Right lung (tissue), 5 donors: Measurements from ENCODE around the gene RPGR. TPM values are rescaled to one million over a fixed set of nuclear protein-coding genes. Genes with fewer than 3 reads are reported as not detected.

Experiments
- DNase-seq, 2 donors: peaks; one replicate each; pipeline ENCODE4 v3.0.0-alpha.2; 2013
- polyA plus RNA-seq, 5 donors: library from polyadenylated mRNA; unstranded; fragments of 120-200 nt; gene quantifications; one replicate each; pipeline versions ENCODE4 v1.2.1 to v1.2.3, GENCODE V29; 2013; ENCODE audit warnings: inconsistent platforms in 1 of 5, low replicate concordance in 1 of 5; ENCODE audit not compliant: insufficient read length in 5 of 5, insufficient read depth in 1 of 5

RPGR gene
- polyA plus RNA-seq, 5 donors = 16.7 to 25.3 (median 23.9) TPM

DNA sequence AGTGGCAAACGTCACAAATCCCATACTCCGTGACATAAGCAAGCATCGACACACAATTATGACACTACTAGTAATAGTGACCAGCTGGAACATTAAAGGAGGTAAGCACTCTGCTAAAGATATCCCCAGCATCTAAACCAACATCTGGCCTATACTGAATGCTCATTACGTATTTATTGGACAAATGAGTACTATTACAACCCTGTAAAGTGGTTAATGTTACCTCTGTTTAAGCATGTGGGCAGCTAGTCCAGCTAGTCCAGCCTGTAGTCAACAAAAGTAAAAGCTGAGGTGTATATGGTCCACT, 419 bp upstream of the RPGR start:
- DNase-seq = no peak

DNA sequence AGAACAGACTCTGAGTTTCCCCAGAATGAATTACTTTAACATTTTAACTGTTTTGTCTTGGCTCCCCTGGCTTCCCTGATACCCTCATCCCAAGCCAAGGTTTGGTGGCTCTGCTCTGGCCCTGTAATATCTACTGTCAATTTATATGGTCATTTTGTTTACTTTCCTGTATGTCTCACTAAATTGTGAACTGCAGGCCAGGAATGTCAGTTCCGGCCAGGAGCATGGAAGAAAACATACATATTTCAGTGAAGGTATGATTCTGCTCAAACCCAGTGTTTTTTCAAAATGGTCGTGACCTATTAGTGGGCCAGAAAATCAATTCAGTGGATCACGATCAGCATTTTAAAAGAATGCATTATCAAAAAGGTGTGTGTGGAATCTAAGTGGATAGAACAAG, 1.2 kb downstream of the RPGR start:
- no peak for DNase-seq

DNA sequence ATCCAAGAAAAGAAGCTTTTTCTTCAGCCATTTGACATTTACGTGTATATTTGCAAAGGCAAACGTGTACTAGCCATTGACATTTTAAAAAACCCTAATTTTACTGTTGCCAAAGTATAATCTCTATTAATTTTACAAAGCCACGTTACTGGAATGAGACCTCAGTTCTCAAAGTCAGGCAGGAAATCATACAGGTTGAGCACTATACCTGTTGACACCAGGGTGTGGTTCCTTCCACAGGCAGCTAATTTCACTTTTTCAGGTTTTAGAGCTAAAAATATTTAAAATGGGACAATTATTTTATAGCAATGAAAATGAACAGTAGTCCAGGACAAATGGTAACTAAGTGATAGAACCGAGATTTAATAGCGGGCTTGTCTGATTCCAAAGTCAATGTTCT, 6.5 kb downstream of the RPGR start:
- no peak for DNase-seq

DNA sequence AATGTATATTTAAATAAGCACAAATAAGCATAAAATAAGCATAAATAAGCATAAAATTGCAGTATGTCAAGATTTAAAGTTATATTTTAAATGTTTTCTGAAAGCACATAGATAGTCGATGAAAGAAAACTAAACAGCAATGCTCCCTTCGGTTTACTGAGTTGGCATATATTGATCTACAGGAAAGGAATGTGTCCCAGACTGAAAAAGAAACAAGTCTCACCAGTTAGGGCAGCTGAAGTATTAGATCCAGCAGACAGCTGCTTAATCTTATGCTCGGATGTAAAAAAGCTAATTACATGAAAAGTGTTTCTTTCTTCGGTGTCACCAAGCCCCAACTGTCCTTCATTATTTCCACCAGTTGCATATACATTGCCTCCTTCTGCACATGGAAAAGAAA, 8.7 kb downstream of the RPGR start:
- no peak for DNase-seq

DNA sequence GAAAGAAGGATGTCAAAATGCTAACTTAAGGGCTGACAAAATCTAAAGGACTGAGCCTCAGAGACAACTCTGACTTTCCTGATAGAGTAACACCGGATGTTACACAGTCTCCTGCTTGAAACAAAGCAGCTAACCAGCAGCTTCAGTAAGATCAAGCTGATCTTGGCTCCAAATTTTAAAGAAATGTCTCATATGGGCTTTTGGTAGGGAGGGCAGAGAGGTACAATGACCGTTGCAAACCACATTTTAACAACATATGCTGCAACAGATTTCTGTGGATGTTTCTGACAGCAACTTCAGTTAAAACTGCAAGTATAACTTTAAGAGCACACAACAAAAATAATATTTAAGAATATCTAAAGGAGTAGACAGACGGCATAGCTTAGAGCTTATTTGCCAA, 9.1 kb downstream of the RPGR start:
- no peak for DNase-seq

DNA sequence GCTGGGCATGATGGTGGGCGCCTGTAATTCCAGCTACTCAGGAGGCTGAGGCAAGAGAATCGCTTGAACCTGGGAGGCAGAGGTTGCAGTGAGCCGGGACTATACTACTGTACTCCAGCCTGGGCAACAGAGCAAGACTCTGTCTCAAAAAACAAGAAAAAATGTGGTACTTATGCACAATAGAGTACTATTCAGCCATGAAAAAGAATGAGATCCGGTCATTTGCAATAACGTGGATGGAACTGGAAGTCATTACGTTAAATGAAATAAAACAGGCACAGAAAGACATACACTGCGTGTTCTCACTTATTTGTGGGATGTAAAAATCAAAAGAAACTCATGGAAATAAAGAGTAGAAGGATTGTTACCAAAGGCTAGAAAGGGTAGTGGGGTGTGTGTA, 12.1 kb downstream of the RPGR start:
- DNase-seq = no peak

DNA sequence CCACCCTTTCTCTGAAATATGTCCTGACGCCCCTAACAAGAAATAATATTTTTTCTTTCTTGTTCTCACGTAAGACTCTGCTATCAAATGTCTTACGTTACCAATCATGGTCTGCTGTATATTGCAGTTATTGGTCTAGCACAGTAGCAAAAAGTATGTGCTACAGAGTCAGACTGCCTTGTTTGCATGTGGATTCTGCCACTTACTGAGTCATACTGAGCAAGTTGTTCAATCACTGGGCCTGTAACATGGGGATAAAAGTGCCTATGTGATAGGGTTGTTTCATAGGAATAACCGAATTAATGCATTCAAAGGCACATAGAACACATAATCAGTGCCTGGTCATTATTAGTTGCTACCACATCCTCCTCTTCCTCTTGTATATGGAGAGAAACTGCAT, 14.1 kb downstream of the RPGR start:
- DNase-seq = no peak

DNA sequence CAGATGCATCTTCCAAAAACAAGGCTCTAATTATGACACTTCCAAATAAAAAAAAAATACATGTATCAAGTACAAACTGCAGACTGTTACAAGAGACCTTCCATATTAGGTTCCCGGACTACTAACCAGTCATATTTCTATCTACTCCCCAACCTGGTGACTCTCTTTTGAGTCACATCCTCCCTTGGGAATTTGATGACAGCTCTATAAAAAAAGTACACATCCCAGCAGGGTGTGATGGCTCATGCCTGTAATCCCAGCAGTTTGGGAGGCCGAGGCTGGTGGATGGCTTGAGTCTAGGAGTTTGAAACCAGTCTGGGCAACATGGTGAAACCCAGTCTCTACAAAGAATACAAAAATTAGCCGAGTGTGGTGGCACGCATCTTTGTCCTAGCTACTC, 14.9 kb downstream of the RPGR start:
- DNase-seq = no peak

DNA sequence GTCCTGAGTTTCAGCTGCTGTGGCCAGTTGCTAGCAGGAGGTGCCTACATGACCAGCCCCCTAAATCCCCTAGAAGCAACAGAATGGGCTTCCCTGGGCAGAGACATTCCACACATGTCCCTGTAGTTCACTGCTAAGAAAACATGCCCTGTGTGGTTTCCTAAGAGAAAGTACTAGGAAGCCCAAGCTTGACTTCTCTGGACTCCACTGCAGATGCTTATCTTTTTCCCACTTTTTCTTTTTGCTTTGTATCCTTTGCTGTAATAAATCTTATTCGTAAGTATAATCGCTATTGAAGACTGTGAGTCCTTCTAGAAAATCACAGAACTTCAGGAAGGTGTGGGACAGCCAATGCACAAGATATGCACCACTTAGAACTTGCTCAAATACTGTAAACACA, 15.6 kb downstream of the RPGR start:
- DNase-seq = no peak

DNA sequence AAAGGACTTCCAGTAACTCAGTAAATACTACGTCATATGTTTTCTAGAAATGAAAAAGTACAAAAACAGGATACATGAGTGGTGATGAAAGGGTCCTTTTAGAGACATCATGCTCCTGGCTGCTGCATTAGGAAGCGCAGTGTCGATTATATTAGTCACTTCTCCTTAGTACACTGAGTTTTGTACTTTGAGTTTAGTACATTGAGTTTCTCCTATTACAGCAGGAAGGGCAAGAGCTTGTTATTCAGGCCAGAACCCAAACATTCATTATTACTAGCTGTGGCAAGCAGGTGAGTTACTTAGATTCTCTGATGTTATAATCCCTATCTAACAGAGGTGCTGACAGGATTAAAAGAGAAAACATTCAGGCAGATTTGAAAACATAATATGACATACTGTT, 21.3 kb downstream of the RPGR start:
- no peak for DNase-seq

DNA sequence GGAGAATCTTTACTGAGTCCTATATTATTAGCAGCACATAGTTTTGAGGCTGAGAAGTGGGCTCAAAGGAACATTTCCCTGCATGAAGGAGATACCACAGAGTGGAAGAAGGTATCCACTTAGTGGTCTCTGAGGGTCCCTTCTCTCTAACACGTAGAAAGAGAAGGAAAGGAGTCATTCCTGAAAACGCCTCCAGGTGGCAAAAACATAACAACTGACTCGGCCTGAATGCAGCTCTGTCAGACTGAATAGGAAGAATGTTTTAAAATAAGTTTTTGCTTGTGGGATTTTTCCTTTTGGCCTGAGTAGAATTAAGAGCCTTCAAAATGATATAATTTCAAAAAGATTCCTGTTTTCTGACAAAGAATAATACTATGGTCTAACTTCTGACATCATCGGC, 23.3 kb downstream of the RPGR start:
- DNase-seq = no peak

DNA sequence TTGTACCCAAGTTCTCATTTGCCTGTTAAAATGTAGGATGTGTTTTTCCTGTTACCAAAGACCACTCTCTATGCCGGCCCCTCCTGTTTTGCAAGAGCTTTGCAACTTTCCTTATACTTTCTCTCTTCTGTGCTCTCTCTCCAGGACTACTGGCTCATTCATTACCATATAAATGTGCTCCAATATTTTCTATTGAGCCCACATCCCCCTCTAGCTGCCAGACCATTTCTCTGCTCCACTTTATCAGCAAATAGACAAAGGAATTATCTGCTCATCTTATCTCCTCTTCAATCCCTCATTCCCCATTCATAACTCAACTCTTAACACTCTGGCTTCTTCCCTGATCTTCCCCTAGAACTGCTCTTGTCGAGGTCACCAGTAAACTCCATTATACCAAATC, 33.6 kb downstream of the RPGR start:
- no peak for DNase-seq

DNA sequence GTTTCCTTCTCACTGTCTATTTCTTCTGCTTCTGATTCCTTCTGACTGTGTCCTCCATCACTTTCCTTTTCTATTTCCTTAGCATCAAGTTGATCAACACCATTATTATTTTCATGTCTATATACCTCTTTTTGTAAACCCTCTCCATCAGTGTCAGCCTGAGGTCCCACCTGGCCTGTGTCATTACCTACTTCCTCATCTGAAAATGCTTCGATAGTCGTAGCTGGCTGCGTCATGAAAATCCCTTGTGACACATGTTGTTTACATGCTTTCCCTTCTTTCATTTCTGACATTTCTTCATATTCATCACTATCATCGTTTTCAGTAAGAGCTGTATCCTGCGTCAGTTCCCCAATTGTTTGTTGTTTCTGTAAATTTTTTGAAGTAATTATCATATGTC, 39.6 kb downstream of the RPGR start:
- DNase-seq = no peak

DNA sequence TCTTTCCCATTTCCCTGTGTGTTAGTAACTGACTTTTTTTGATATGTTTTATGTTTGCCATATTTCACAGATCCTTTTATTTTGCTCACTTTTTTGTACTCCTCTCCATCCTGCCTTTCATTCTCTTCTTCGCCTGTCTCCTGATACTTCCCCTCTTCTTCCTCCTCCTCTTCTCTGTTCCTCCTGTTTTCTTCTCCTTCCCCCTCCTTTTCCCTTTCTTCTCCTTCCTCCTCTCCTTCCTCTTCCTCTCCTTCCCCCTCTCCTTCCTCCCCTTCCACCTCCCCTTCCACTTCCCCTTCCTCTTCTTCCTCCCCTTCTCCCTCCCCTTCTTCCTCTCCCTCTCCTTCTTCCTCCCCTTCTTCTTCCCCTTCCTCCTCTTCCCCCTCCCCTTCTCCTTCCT, 41.7 kb downstream of the RPGR start:
- no peak for DNase-seq

DNA sequence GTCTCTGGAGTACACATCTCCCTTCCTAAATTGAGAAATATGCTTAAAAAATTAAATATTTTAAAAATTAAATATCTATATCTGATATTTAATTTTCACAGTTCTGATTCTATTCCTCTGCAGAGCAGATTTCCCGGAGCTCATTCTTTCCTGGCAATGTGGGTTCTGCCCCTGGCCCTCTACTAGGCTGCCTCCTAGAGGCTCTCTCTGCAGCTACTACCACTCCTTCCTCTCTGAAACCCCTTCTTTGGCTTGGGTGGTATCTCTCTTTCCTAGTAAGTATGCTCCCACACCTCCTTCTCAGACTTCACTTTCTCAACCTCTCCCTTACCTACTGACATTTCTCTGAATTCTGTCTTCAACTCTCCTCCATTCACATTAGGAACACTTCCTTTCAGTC, 45.3 kb downstream of the RPGR start:
- DNase-seq = no peak

DNA sequence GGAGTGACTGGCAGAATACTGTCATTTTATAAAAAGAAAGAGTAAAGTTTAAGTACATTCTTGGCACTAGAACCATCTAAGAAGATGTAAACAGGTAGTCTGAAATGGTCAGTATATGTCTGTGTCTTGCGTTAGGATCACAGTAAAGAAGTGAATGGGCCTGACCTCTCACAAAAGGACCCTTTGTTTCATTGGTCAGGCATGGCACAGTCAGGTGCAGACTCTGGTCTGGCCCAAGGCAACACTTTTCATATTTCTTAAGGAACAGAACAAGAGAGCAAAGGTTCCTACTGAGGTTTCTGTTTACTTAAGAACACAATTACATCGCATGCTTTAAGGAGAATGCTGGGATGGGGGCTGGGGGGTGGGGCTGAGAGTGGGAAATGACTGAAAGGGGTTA, 48.1 kb downstream of the RPGR start:
- DNase-seq = no peak

DNA sequence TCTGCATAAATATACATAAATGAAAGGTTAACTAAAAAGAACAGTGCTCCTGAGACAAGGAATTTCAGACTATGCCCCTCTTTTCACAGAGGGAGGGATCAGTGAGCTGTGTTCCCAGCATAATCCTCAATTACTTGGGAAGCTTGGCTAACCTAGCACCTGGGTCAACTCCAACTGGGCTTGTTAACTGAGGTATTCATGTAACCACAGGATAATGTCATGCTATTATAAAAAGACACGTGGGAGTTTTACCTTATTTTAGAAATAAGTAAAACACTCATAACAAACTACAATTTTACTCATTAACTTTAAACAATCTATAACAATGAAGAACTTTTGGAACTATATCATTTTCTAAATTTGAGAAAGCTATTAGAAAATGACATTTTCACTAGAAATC, 48.6 kb downstream of the RPGR start:
- DNase-seq = no peak

DNA sequence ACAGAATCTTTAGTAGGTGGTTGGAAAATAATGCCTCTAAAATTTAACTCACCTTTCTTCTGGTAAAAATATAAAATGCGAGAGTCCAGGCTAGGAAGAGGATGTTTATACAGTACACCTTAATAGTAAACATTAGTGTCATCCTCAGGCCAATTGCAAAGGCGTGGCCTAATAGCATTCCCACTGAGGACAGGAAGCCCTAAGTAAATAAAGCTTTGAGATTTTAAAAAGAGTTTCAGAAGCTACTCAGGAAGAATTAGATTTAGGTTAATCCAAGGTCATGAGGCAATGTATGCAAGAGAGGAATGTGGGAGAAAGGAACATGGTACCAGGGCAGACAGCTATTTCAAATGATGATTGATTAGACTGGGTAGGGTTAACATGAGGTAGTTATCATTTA, 49.5 kb downstream of the RPGR start:
- DNase-seq = no peak

DNA sequence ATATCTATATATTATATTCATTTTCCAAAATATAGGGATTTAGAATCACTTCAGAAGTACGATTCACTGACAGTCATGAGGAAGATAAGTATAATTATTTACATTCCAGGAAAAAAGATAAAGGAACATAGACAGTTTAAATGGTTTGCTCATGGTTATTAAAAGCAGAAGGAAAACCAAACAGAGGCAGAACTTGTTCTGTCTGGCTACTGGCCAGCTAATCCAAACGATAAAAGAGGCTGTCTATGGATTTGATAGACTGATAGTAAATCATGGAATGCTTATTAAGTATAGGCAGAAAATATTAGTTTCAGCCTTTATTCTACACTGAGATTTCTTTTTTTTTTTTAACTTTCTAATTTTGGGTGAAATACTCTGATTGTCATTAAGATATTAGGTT, 50.2 kb downstream of the RPGR start:
- no peak for DNase-seq

DNA sequence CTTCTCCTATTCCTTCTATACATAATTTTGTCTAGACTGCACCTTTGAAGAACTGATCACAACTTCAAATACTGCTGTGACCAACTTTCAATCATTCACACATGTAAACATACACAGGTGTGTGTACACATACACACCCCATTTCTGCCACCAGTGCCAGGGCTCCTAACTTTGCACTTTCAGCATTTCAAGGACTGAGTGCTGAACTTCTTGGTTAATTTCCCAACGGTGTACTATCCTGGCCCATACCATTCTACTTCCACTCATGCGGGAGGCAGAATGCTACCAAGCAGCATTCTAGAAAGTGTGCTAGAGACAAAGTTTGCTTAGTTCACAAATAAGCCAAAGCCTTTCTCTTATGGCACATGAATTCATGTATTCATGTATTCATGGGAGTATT, 51.2 kb downstream of the RPGR start:
- no peak for DNase-seq

DNA sequence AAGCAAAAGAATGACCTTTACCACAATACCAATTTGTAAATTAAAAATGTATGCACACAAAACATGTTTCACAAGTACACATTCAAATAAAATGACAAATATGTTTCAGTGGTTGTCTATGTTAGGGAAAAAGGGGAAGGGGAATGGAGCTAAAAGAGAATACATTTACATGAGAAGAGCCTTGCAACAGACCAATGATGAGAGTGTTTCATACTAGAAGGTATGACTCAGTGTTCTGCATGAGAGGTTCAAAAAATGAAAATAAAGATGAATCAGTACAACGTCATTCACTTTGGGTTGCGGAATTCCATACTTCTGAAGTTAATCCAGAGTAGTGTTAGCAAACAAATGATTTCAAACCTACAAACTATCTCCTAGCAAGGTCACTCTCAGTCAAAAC, 51.7 kb downstream of the RPGR start:
- DNase-seq = no peak

DNA sequence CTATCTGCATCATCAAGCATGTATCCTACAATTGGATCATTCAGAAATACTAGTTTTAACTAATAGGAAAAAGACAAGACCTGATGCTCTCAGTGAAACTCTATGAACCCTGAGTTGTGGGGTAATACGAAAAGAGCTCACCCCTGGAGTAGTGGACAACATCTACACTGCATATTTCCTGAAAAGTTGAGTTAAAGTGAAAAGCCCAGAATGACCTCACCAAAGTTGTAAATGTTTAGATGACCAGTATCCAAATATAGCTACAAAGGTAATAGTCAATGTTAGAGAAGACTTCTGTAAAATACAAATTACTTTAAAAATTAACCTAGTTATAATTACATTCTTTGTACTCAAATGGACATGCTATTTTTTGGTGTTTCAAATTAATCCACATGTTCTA, 53.9 kb downstream of the RPGR start:
- no peak for DNase-seq

DNA sequence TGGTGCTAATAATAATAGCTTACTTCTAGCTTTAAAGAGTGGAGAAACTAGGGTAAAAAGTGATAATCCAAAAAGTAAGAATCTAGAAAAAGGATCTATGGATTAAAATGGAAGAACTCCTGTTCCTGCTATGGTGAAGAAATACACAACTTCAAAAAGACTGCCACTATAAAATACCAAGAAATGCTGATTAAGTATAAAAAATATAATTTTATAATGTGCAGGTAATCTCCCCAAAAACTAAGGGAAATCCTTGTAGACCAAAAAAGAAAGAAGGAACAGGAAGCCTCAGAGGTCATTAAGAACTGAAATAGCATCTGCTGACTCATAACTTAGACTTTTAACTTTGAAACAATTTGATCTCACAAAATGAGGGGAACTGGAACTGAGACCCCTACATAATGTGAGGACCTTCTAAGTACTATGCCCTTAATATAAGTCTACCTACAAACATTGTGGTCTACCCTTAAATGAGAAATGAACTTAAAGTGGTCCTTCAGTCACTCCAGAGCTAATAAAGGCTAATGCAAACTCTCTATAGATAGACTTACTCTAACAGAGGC, 56.1 kb downstream of the RPGR start:
- no peak for DNase-seq

DNA sequence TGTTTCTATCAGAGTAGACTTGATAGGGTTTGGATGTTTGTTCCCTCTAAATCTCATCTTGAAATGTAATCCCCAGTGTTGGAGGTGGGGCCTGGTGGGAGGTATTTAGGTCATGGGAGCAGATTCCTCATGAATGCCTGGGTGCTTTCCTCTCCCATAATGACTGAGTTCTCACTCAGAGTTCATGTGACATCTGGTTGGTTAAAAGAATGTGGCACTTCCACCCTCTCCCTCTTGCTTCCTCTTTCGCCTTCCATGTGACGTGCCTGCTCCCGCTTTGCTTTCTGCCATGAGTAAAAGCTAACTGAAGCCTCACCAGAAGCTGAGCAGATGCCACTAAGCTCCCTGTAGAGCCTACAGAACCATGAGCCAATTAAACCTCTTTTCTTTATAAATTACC, 59.3 kb downstream of the RPGR start:
- DNase-seq = no peak
